HG02588 (cell line): Measurements from ENCODE around the gene MRPL53.

ENCODE experiments used
- ATAC-seq: cut with Tn5 transposase; IDR thresholded peaks from one replicate; pipeline ENCODE4 v1.9.1; 2021; ENCODE audit warnings: mild to moderate bottlenecking, moderate library complexity; ENCODE audit not compliant: unreplicated experiment

The MRPL53 gene

DNA sequence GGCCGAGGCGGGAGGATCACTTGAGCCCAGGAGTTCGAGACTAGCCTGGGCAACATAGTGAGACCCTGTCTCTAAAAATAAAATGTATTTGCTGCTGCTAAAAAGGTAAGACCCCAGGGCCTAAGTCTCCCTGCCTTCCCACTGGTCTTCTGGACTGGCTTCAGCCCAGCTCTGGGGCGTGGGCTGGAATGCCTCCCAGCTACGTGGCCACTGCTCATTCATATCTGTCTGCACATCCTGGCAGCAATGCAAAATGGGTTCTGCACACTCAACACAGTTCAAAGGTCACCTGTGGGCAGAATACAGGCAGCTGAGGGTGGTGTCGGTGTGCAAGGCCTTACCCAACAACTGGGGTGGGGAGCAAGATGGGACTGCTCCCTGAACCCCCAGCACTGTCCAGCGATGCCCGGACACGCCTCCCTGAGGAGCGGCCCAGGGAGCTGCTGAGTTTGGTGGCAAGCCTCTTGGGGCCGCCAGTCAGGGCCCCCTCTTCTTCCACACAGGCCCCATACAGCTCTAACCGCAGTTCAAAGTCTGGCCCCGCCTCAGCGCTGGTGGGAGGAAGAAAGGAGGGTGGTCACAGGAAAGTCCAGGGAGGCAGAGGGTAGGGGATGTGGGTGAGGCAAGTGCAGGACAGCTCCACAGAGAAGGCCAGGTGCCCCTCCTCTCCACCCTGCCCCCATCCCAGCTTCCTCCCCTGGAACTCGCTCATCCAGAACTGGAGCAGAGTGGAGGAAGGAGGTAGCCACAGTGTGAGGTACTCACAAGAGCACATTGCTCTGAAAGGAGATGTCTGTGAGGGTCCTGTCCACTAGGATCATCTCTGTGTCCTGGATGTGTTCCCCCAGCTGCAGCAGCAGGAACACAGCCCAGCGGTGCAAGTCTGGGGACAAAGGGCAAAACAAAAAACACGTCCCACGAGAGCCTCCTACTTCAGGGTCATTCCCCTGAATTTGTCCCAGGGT is 42.7 kb downstream of the MRPL53 start:
- ATAC-seq, result no peak

GRCh38 chr2:74428675-74429074 is 43.8 kb downstream of the MRPL53 start:
- no peak for ATAC-seq

DNA sequence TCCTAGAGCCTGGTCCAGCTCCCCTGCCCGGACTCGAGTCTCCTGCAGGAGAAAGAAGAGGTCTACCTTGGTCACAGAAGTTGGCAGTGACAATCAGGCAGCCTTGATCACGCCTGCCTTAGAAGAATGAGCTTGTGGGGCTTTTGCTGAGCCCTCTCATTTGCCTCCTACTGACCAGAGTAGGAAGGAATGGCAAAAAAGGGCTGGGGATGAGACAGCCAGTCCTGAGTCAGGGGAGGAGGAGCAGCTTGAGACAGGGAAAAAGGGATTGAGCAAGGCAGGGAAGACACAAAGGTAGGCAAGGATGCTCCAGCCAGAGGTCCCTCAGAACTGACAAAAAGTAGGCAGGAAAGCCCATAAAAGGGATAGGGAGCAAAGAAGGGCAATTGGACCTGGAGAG is 44.9 kb downstream of the MRPL53 start:
- ATAC-seq, result no peak

DNA sequence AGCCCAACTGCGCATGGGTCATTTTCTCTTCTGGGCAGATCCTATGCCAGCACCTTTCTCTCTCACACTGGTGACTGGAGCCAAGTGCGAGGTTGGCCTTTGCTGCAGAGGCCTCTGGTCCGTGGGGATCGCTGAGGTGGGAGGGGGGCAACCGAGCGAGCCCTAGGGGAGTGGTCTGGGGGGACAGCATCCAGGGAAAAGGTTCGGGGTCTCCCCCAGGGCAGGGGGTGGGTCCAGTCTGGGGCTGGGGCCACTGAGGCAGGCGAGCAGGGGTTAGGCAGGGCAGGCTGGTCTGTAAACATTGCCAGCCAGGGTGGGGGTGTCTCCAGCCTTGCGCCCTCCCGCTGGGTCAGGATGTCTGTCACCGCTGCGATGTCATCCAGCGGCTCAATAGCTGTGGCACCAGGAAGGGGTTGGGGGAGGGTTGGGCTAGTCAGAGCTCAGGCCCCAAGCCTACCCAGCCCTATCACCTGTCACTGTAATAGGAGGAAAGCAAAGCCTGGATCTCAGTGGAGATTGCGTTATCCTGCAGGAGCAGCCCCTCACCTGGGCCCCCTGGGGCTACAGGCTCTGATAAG is 46.2 kb downstream of the MRPL53 start:
- ATAC-seq, result no peak

DNA sequence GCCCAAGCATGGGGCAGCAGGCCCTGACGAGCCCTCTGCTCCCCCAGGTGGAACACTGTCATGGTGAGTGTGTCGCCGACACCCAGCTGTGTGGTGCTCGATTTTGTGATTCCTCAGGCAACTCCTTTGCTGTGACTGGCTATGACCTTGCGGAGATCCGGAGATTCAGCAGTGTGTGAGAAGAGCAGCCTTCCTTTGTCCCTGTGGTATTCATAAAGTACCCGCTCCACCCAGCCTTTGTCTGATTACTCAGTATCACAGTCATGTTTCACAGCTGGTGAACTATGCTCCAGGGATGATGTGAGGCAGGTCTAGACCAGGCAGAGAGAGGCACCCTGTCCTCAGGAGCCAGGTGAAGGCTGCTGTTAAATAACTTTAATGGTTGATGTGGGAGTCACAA is 47.0 kb downstream of the MRPL53 start:
- ATAC-seq, result no peak

- ATAC-seq, result no peak
These were observed 47.5 kb downstream of the MRPL53 start for GRCh38 chr2:74424995-74425406.

- no peak for ATAC-seq
These were observed 48.1 kb downstream of the MRPL53 start for GRCh38 chr2:74424139-74424992.

- no peak for ATAC-seq
These were observed 49.0 kb downstream of the MRPL53 start for GRCh38 chr2:74423231-74424095.
